ENCODE measurements around the gene HMG20B. TPM values are rescaled to one million over a fixed set of nuclear protein-coding genes. Genes with fewer than 3 reads are reported as not detected.

The HMG20B gene
- polyA plus RNA-seq, 1 of the 3 experiments (the other 2 are of a cell fraction): 92.0 TPM

DNA sequence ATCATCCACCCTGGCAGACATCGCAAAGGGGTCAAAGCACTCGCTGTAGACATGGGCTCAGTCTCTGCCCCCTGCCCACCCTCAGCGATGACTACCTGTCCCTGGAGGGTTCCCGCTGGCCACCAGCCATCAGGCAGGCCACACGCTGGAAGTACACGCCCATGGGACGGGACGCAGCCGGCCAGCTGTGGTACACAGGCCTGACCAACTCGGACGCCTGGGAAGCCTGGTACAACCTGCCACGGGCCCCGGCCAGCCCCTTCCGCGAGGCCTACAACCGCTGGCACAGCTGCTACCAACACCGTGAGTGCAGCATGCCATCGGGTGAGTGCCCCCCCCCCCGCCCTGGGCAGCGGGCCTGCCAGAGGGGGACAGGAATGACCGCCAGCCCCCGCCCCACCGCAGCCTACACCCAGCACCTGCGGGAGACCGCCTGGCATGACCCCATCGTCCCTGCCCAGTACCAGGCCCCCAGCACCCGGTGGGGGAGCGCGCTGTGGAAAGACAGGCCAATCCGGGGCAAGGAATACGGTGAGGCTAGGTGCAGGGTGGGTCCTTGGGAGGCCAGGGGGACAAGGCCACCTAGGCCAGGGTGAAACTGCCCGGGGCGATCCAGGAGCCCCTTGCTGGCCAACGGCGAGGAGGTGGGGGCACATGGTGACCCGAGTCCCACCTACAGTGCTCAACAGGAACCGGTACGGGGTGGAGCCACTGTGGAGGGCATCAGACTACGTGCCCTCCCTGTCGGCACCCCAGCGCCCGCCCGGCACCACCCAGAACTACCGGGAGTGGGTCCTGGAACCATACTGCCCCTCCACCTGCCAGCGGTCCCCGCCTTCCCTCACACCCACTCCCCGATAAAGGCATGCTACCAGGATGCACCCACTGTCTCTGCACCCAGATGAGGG, 29.3 kb upstream of the HMG20B start:
- H3K27me3 ChIP-seq (ENCODE audit: insufficient read depth): no peaks in the 10 kb centered on the region
- CTCF ChIA-PET: interaction anchor here (1.5 to 6.0 kb wide), 2 partner anchors 14 to 15 kb away, joined by 3 to 73 read pairs; partner anchors contain the start of gene MFSD12
- H3K9me2 ChIP-seq: no peaks in the 10 kb centered on the region
- H3K4me1 ChIP-seq (ENCODE audit: control insufficient read depth in 1 of 2, insufficient read depth in 2 of 2, low read depth in 1 of 2, low read length in 1 of 2): no peaks in the 10 kb centered on the region; a peak in 1 of 4 replicates
- TF ChIP-seq MEF2A (IDR thresholded peaks at IDR 0.05; ENCODE audit: borderline replicate concordance, low read depth): no peak
- TF ChIP-seq, protein P1, sequence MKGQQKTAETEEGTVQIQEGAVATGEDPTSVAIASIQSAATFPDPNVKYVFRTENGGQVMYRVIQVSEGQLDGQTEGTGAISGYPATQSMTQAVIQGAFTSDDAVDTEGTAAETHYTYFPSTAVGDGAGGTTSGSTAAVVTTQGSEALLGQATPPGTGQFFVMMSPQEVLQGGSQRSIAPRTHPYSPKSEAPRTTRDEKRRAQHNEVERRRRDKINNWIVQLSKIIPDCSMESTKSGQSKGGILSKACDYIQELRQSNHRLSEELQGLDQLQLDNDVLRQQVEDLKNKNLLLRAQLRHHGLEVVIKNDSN (IDR thresholded peaks at IDR 0.05; ENCODE audit: borderline replicate concordance, low read depth): no peak
- no peak for TF ChIP-seq EP300 (IDR thresholded peaks at IDR 0.05; ENCODE audit: borderline replicate concordance in 1 of 2, low read depth in 1 of 2, low read length in 1 of 2)
- DNase-seq: no peak
- H3K4me2 ChIP-seq: no peak overlapping the region
- H4K20me1 ChIP-seq (ENCODE audit: insufficient read depth): 0 out of 2 replicates have a peak, but pooled peaks cover 7% of the 10 kb centered on the region
- no peak overlapping the region for H3K9ac ChIP-seq
- H3K9me3 ChIP-seq: no peaks in the 10 kb centered on the region
- H3K79me2 ChIP-seq (ENCODE audit: insufficient read depth): no peaks in the 10 kb centered on the region
- H2AFZ ChIP-seq (ENCODE audit: low read depth): no peak overlapping the region
- no peak overlapping the region; a peak in 1 of 4 replicates for H3K27ac ChIP-seq (ENCODE audit: low read depth in 2 of 2, low read length in 1 of 2)
- peaks cover 0 to 25% of the 10 kb centered on the region in 2 experiments for H3K36me3 ChIP-seq (replicated peaks in 1 of 2; ENCODE audit: control insufficient read depth in 1 of 2, insufficient read depth in 2 of 2, low read length in 1 of 2)
- H3K4me3 ChIP-seq (ENCODE audit: low read depth in 2 of 2, low read length in 1 of 2): no peak overlapping the region
- peaks cover 3% of the 10 kb centered on the region for H3F3A ChIP-seq (replicated peaks; ENCODE audit: insufficient read depth)
- 89% methylated on average over 11 of the region's 47 CpGs for WGBS (ENCODE audit: low lambda C conversion rate)
- POLR2A ChIA-PET: no interaction called here

DNA sequence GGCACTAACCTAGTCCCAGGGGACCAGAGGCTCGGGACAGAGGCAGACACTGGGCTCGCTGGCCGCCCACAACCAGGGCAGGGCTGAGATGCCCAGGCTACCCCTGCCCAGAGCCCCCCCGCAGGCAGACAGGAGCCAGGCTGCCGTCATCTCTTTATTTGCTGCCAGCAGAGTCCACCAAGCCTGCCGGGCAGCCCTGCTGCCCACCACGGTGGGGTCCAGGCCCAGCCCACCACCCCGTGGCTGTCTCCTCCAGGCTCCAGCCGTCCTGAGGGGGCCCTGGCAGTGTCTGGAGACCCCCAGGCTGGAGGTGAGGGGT, 28.7 kb upstream of the HMG20B start:
- Histone ChIP-seq H3K79me2 (ENCODE audit: insufficient read depth) (no peaks in the 10 kb centered on the region), H3K9ac (no peak overlapping the region), H3F3A (replicated peaks; ENCODE audit: insufficient read depth) (peaks cover 5% of the 10 kb centered on the region), H3K4me2 (no peak overlapping the region), H2AFZ (ENCODE audit: low read depth) (no peak overlapping the region), H3K9me3 (no peaks in the 10 kb centered on the region), H3K4me3 (ENCODE audit: low read depth in 2 of 2, low read length in 1 of 2) (no peak overlapping the region), H4K20me1 (ENCODE audit: insufficient read depth) (0 out of 2 replicates have a peak, but pooled peaks cover 7% of the 10 kb centered on the region), H3K4me1 (ENCODE audit: control insufficient read depth in 1 of 2, insufficient read depth in 2 of 2, low read depth in 1 of 2, low read length in 1 of 2) (no peaks in the 10 kb centered on the region; a peak in 1 of 4 replicates), H3K36me3 (replicated peaks in 1 of 2; ENCODE audit: control insufficient read depth in 1 of 2, insufficient read depth in 2 of 2, low read length in 1 of 2) (peaks cover 0 to 30% of the 10 kb centered on the region in 2 experiments), H3K9me2 (no peaks in the 10 kb centered on the region), H3K27me3 (ENCODE audit: insufficient read depth) (no peaks in the 10 kb centered on the region), H3K27ac (ENCODE audit: low read depth in 2 of 2, low read length in 1 of 2) (no peak overlapping the region)
- DNase-seq: no peak
- TF ChIP-seq FOXJ3 (CRISPR knock-in tag; IDR thresholded peaks at IDR 0.05) (no peak), SMC3 (IDR thresholded peaks at IDR 0.05; ENCODE audit: low read depth, low read length) (no peak), RAD21 (IDR thresholded peaks at IDR 0.05; ENCODE audit: low read length) (no peak), NRF1 (IDR thresholded peaks at IDR 0.05; ENCODE audit: low read depth, low read length) (no peak), NFIC (IDR thresholded peaks at IDR 0.05; ENCODE audit: borderline replicate concordance) (no peak), TEAD4 (IDR thresholded peaks at IDR 0.05; ENCODE audit: borderline replicate concordance, insufficient read depth) (no peak), MEF2A (IDR thresholded peaks at IDR 0.05; ENCODE audit: borderline replicate concordance, low read depth) (no peak), ELF1 (IDR thresholded peaks at IDR 0.05) (no peak), YY1 (IDR thresholded peaks at IDR 0.05; ENCODE audit: low read depth) (no peak), SIN3A (IDR thresholded peaks at IDR 0.05; ENCODE audit: borderline replicate concordance, low read depth, low read length) (no peak), JUND (IDR thresholded peaks at IDR 0.05) (no peak)
- TF ChIP-seq, protein P2, sequence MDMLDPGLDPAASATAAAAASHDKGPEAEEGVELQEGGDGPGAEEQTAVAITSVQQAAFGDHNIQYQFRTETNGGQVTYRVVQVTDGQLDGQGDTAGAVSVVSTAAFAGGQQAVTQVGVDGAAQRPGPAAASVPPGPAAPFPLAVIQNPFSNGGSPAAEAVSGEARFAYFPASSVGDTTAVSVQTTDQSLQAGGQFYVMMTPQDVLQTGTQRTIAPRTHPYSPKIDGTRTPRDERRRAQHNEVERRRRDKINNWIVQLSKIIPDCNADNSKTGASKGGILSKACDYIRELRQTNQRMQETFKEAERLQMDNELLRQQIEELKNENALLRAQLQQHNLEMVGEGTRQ (IDR thresholded peaks at IDR 0.05; ENCODE audit: borderline replicate concordance, low read depth, low read length): no peak
- TF ChIP-seq, protein P3, sequence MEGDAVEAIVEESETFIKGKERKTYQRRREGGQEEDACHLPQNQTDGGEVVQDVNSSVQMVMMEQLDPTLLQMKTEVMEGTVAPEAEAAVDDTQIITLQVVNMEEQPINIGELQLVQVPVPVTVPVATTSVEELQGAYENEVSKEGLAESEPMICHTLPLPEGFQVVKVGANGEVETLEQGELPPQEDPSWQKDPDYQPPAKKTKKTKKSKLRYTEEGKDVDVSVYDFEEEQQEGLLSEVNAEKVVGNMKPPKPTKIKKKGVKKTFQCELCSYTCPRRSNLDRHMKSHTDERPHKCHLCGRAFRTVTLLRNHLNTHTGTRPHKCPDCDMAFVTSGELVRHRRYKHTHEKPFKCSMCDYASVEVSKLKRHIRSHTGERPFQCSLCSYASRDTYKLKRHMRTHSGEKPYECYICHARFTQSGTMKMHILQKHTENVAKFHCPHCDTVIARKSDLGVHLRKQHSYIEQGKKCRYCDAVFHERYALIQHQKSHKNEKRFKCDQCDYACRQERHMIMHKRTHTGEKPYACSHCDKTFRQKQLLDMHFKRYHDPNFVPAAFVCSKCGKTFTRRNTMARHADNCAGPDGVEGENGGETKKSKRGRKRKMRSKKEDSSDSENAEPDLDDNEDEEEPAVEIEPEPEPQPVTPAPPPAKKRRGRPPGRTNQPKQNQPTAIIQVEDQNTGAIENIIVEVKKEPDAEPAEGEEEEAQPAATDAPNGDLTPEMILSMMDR (IDR thresholded peaks at IDR 0.05): no peak
- no CpG with 5 or more reads among the region's 9 CpGs for WGBS (ENCODE audit: low lambda C conversion rate)
- CTCF ChIA-PET: interaction anchor here (1.3 to 6.0 kb wide), 5 partner anchors 13 to 72 kb away, joined by 4 to 73 read pairs (median 7); partner anchors contain the start of gene MFSD12
- POLR2A ChIA-PET: no interaction called here
